ENCODE results near the gene SEZ6L. TPM values are rescaled to one million over a fixed set of nuclear protein-coding genes. Genes with fewer than 3 reads are reported as not detected.

Gene SEZ6L
- 0.18 TPM for total RNA-seq

DNA sequence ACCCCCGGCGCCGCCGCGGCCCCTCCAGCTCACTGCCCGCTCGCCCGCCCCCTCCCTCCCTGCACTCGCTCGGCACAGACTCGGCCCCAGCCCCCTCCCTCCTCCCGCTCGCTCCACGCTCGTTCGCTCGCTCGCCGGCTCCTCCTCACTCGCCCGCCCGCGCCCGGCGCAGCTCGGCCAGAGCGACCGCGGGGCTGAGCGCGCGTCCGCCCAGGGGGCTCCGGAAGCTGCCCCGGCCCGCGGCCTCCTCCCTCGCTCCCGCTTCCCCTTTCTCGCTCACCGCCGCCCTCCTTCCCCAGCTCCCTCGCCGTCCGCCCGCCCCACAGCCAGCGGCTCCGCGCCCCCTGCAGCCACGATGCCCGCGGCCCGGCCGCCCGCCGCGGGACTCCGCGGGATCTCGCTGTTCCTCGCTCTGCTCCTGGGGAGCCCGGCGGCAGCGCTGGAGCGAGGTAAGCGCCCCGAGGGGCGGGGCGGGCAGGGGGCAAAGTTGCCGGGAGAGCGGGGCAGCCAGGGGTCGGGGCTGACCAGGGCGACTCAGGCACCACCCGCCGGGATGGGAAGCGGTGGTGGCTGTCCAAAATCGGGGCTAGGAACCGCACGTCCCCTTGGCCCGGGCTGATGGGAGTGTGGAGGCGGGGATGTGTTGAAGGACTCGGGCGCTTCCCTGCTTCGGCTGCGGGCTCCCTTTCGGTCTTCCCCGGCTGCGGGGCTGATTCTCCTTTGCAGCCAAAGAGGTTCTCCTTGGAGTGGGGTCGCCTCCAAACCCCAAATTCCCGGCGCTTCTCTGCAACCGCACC is at the start of gene SEZ6L:
SEZ6L (plus strand) TSS at position 148 of the 797 bp plus-strand sequence; CDS start at position 356, 208 bp downstream.
- DNase-seq (ENCODE audit: low spot score), result no peak

DNA sequence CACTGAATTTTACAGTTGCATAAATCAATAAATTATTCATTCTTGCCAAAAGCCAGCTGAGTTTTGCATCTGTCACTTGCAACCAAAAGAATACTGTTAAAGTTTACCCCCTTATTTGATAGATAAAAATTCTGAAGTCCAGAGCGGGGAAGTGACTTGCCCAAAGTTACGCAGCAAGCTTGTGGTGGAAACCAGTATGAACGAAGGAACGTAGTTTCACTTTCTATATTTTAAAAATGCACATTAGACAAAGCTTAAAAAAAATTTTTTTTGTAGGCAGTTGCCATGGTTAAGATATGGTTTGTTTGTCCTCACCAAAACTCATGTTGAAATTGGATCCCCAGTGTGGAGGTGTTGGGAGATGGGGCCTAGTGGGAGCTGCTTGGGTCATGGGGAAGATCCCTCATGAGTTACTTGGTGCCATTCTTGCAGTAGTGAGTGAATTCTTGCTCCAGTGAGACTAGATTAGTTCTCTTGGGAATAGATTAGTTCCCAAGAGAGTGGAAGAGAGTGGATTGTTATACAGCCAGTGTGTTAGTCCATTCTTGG is 46.3 kb upstream of the SEZ6L start:
- no peak for DNase-seq (ENCODE audit: low spot score)

DNA sequence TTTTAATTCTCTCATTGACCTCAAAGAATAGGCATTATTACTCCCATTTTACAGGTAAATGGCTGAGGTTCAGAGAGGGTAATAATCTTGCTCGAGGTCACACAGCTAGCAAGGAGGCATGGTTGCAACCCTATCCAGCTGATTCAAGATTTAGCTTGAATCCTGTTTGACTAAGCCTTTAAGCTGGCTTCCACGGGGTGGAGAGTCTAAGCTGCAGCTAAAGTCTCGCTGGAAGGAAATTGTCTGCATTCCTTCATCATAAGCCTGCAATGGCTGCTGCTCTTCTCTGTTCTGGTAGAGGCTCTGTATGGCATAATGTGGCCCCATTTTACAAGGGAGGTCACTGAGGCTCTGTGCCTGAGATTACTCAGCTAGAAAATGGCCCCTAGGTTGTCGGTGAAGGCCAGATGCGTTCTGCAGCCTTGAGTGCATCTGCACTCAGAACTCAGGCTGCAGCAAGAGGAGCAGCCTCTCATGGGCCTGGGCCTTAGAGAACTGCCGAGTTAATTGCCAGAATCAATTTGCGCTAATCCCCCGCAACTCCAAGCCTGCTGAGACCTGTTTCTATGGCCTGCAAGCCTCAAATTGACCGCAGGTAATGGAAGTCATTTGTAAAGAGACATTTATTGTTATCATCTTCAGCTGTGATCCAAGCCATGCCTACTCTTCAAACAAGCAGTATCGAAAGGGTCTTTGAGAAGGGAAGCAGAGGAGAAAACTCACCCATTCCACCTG is 44.1 kb upstream of the SEZ6L start:
- no peak for DNase-seq (ENCODE audit: low spot score)

DNA sequence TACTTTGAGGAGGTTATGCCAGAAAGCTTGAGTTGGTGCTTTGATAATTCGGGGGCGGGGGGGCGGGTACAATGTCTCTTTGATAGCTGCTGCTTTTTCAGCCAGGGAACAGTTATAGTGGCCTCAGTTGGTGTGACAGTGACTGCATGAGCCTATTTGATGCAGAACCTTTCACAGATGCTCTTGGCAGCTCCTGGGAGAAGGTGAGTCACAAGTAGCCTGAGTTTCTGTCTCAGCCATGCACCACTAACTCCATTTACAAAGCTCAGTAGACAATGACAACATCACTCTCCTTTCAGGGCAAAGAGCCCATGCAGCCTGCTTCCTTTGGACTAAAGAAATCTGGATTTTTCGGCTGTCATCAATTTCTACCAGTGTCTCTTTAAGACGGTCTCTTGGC is 42.1 kb upstream of the SEZ6L start:
- no peak for DNase-seq (ENCODE audit: low spot score)

DNA sequence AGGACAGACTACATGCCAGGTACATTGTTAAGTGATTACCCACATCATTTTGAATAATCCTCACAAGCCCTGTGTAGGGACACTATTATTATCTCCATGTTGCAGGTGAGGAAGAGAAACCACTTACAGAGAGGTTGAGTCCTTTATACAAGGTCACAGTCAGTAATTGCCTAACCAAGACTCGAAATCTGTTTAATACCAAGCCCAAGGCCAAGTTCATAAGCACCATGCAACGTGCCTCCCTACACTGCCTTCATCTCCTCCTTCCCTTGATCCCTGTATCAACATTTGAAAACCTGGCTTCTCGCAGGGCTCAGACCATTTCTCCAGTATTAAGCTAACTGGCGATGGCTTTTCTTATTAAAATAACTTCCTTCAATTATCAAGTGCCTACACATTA is 41.7 kb upstream of the SEZ6L start:
- no peak for DNase-seq (ENCODE audit: low spot score)

DNA sequence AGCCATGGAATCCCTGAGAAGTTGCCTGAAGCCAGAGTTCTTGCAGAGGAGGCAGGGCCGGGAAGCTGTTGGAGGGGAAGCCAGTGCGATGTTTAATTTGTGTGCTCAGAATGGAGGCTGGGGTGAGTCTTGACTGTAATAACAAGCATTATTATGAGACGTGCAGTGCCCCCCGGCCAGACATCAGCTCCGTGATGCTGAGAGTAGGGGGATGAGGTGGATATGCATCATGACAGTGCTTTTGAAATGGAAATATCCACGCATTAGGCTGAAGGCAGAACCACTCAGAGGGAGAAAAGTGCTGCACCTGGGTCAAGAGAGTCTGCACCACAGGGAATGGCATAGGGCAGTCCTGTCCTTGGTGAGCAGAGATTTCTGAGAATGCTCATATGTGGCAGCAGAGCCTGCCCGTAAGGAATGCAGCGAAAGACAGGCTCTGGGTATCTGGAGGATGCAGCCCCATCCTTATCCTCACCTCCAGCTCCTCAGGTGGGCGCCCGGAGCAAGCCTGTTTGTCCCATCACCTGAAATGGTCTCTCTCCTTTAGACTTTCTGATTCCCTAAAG is 37.6 kb upstream of the SEZ6L start:
- DNase-seq (ENCODE audit: low spot score), result no peak

DNA sequence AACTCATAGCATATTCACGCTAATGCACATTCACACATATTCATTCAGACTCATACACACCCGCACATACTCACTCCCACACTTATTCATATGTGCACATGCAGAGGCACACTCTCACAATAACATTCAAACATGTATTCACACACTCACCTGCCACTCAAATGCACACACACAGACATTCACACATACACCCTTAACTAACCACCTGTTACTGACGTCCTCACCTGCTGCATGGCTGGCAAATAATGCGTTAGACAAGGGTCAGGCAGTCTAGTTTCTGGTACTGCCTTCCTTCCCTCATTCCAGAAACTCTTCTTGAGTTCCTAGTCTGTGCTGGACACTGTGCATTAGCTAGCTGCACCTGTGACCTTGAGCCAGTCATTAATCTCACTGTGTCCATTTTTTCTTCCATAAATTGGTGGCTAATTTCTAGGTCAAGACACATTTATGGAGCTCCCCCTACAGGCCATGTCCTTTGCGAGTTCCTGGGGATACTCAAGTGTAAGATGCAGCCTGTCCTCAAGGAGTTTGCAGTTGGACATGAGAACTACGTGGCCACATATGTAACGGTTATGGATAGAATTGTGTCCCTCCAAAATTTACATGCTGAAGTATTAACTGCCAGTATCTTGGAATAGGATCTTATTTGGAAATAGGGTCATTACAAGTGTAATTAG is 34.5 kb upstream of the SEZ6L start:
- no peak for DNase-seq (ENCODE audit: low spot score)

DNA sequence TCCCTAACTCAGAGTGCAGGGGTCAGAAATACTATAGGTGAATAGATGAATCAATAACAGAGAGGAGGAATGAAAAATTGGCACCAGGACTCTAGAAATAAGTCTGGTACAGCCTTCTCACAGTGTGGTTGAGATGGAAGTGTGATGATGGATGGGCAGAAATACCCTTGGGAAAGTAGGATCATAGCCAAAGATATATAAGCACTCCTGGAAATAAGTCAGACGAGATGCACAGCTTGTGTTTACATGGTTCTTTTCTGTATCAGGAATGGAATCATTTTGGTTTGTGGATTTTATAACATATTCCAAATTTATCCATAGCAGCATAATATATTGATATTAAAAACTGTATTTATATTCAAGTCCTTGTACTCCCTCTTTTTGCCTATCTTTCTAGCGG is 33.5 kb upstream of the SEZ6L start:
- no peak for DNase-seq (ENCODE audit: low spot score)

DNA sequence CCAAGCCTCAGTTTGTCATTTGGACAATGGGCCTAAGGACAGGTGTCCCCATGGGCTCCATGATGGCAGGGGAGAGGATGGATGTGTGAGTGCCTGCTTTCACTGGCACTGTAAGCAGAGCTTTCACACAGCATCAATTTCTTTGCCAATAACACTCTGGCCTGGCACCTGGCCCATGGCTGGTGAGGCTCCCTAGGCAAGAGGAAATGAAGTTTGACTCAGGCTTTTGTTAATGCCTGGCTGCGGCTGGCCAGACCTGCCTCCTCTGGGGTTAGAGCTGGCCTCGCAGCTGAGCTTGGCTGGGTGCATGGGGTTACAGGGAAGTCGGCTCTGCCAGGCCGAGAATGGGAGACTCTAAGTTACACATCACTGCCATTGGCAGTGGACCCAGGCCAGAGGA is 30.0 kb upstream of the SEZ6L start:
- DNase-seq (ENCODE audit: low spot score), result no peak

DNA sequence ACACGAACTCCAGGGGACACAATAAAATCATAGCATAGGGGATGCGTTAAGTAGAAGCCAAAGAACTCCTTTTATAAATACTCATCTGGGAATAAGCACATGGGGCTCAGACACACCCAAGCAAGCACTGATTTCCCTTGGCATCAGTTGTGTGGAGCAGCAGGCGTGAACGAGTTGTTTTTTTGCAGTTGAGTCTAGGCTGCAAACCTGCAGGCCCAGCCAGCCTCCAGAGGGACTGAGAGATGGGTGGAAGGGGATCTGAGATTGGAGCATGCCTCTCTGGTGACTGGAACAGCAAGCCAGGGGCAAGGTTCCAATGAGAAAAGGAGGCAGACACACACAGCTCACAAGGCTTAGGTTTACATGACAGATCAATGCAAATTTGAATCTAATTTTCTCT is 27.4 kb upstream of the SEZ6L start:
- no peak for DNase-seq (ENCODE audit: low spot score)

DNA sequence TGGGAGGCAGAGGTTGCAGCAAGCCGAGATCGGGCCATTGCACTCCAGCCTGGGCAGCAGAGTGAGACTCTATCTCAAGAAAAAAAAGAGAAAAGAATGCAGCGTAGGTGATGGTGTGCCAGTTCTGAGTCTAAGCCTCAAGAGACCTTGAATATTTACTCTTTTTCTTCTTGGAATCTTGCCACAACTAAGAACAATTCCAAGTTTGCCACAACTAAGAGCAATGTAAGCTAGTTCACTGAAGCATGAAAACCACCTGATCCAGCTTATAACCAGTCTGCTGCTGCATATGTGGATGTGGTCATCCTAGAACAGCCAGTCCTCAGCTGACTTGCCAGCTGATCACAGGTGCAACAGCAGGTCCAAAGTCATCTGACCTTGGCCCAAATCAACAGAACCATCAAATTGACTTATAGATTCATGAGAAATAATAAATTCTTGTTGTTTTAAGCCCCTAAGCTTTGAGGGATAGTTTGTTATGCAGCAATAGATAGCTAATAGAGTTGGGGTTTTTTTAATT is 25.4 kb upstream of the SEZ6L start:
- no peak for DNase-seq (ENCODE audit: low spot score)

DNA sequence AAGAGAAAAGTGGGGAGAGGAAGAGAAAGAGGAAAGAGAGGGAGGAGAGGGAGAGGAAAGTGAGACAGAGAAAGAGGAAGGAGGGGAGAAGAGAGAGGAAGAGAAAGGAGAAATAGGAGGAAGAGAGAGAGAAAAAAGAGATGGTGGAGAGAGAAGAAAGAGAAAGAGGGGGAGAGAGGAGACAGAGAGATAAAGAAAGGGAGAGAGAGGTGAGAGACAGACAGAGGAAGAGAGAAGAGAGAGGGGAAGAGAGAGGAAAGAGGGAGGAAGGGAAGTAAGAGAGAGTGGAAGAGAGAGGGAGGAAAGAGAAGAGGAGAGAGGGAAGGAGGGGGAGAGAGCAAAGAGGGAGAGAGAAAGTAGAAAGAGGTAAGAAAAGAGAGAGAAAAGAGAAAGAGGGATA is 9.4 kb upstream of the SEZ6L start:
- DNase-seq (ENCODE audit: low spot score), result no peak

DNA sequence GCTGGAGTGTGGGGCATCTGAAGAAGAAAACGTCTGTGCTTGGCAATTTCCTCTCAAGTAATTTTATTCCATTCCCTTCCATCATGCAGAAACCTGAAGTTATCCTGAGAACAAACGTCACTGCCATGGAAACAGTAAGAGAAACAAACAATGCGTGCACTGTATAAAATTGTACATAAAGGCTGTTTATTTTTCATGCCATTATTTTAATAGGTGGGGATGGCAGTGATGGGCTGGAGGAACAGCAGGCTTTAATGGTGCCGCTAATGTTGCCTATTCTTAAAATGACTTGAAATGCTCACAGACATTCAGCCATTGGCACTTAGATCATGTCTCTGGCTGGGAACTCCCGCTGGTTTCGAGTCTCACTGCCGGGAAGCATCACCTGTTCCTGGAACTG is 7.5 kb upstream of the SEZ6L start:
- DNase-seq (ENCODE audit: low spot score), result no peak

DNA sequence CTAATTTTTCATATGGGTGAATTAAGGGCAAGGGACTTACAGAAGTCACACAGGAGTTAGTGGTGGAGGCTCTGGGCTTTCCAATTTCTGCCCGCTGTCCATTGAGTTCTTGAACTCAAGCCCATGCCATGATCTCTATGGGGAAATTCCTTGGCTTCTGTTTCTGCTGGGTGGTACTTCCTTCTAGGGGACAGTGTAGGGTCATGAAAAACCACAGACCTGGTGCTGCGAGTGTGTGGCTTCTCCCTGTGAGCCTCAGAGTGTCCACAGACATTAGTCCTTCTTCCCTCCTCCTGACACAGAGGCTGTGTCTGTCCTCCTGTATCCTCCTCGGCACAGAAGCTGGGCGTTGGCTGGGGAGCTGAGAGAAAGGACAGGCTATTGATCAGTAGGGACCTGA is 6.3 kb upstream of the SEZ6L start:
- no peak for DNase-seq (ENCODE audit: low spot score)

DNA sequence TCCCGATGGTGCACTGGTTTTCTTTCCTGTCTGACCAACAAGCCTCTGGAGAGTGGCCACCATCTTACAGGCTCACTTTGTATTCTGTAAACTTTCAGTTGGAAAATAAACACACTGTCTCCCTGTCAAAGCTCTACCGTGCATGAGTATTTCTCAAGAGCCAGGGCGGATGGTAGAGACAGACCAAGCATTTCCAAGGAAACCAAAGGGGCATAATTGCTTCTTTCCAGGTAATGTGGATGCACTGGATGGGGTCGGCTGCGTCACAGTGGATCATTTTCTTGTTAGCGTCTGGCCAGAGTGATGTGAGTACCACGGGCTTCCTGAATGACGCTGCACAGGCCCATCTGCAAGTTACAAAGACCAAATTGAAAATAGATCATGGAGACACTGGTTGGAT is 5.1 kb upstream of the SEZ6L start:
- DNase-seq (ENCODE audit: low spot score), result no peak

DNA sequence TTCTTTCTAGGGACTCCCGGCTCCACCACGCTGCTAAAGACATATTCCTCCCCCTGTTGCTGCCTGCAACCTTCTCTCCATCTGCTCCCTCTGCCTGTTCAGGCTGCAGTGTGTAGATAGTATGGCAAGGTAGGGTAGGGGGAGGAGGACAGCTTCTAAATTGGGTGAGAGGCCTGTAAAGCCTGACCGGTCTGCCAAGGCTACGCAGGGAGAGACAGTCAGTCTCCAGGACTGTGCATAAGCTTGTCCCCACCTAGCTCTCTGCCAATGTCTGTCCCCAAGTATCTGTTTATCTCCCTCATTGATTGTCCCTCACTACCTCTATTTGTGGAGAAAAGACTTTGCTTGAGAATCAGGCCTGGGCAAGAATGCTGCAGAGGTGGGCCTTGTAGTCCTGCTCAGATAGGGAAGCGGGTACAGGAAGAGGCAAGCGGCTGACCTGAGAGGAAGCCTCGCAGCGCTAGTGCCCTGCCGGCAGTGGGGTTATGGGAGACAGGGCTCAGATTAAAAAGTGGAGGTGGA is 871 bp upstream of the SEZ6L start:
- DNase-seq (ENCODE audit: low spot score), result no peak

DNA sequence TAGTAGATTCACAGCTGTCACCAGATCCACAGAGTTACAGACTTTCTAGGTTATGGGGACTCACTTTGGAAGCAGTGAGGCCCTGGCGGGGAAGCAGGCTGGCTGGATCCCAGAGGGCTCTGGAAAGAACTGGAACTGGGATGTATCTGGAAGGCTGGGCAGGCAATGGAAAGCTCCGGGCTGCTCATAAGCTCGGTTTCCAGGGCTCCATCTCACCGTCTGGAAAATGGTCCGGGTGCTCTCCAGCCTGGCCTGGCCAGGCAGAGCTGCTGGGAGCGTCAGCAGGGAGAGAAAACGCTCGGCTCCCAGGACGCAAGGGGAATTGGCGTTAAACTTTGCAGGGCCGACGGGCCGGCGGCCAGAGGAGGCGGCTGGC is 335 bp upstream of the SEZ6L start:
- DNase-seq (ENCODE audit: low spot score), result no peak

DNA sequence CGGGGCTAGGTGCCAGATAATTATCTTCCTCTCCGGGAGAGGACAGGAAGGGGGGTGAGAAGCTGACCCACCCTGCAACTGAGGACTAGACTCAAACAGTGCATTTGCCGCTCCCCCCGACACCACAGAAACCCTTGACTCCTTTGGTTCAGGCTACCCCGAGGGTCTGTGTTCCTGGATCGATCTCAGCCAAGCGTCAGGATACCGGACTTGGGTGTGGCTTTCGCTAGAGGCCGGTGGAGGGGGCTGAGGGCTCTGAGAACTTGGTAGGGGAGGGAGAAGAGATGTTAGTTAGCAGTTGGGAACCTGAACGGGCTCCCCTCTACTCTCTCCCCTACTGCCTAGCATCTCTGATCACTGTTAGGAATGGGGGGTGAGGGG is 840 bp downstream of the SEZ6L start:
- DNase-seq (ENCODE audit: low spot score), result no peak

DNA sequence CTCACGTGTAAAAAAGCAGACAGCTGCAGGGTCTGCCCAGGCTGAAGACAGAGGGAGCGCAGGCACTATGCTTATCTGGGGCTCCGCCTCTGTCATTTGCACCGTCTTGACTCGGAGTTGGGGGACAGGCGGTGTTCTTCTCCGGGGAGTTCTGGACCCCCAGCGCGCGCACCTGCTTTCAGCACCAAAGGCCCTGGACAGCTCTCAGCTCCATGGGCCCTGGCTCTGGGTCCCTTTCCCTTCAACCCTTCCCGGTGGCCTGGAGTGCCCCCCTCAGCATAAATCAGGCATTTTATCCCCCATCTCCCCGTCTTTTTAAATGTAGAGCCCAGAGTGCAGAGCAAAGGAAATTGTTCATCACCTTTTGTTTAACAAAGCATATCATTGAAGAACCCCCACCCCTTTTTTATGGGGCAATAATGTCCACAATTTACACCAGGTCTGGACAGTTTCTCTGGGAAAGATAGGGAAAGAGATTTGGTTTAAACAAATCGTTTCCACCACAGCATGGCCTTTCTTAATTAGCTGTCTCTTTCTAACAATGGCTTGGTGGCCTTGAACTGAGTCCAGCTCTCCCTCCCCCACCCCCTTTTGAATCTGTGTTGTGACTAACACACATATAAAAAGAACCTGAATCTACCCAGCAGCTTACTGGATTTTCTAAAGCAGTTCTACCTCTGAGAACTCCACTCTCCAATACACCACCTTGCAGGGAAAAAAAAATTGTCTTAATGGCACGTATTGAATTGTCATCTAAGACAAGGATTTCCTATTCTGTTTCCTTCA is 1.7 kb downstream of the SEZ6L start:
- DNase-seq (ENCODE audit: low spot score), result no peak

DNA sequence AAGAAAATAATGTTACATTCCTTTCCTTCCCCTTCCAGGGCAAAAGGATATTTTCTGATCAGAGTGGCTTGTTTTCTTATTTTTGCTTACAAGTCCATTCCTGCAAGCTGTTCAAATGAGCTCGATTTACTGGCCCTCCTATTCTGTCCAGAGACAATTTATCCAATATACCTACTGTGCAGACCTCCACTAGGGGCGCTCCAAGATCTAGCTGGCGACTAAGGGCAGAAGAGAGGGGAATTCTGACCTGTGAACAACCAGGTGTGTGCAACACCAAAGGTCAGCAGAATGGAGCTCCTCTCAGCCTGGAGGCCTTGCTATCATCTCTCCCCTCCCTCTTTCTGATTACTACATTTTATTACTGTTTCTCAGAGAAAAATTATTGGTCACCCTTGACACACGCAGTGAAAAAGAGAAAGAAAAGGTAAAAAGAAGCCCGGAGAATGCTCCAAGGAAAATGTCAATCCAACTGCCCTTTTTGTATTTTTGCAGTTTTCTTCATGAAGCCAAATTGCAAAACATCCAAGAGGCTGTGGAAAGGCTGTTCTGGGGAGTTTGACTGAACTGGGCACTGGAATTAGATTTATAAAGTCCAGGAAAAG is 3.2 kb downstream of the SEZ6L start:
- no peak for DNase-seq (ENCODE audit: low spot score)

DNA sequence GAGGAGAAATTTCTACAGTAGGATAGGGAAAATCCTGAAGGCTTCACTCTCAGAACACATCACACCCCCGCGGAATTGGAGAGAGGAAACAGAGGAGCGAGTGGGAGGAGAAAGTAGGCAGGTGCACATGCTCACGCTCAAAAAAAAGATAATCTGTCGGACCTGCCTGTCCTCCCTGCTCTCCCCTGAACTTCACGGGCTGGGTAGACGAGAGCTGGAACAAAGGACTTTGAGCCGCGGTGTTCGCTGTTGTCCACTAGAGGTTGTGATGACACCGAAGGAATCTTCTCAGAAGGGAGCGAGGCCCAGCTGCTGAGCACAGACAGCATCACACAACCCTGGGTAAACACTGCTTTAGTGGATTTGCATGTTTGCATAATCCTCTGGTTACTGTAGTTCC is 5.0 kb downstream of the SEZ6L start:
- no peak for DNase-seq (ENCODE audit: low spot score)
